Measurements from ENCODE around the gene TMEM132D.

GRCh38 chr12:129928643-129929042 lies 24.8 kb upstream of the TMEM132D start:
- no peak for TF ChIP-seq MYC (IDR thresholded peaks at IDR 0.05; ENCODE audit: low read depth, low read length)
- TF ChIP-seq CTCF (IDR thresholded peaks at IDR 0.05; ENCODE audit: low read depth, low read length) = no peak
